ENCODE data around the gene CELSR1. TPM values are rescaled to one million over a fixed set of nuclear protein-coding genes. Genes with fewer than 3 reads are reported as not detected.

The CELSR1 gene
- total RNA-seq (2021) (37.6 and 55.4 TPM in 2 replicates), Bru-seq, nascent RNA (percentile 62 among the genes with signal in this experiment), BruChase-seq, experiment 1, labeled RNA remaining after a 2-hour chase (percentile 67 among the genes with signal in this experiment), BruChase-seq, experiment 2, labeled RNA remaining after a 6-hour chase (percentile 71 among the genes with signal in this experiment)
- long read RNA-seq, full-length matches to known transcripts, result 2 of 30 reads
- long read RNA-seq, partial matches to known transcripts, result 9 of 30 reads
- long read RNA-seq, other reads (novel, unspliced or antisense), result 19 of 30 reads

GRCh38 chr22:46537225-46537945 lies at the start of gene CELSR1:
TSS of gene CELSR1 (minus strand) at chr22:46537620. CDS start at chr22:46537170, 450 bp downstream.
- peak within 1 kb of the TSS; percentile 50 for H3K27ac ChIP-seq
- no peaks in the 10 kb centered on the region for H4K20me1 ChIP-seq (ENCODE audit: insufficient read depth)
- no TSS peak for BruUV-seq (replicated peaks)
- peak within 1 kb of the TSS; percentile 86 for H3K4me3 ChIP-seq
- H3K36me3 ChIP-seq (ENCODE audit: low read depth), result no peaks in the 10 kb centered on the region
- TF ChIP-seq CTCF (conservative IDR thresholded peaks at IDR 0.05) (no peak), EZH2 (IDR thresholded peaks at IDR 0.05; ENCODE audit: low read depth) (no peak)
- peak; percentile 64 to 89 for DNase-seq
- CTCF ChIA-PET, result interaction anchor here (0.6 kb wide), 1 partner anchor 179 kb away, joined by 3 read pairs; no protein-coding TSS in a partner anchor
- intact Hi-C loops (cut with micrococcal nuclease; ENCODE audit: unreplicated experiment), result no loop called here
- H3K27me3 ChIP-seq (ENCODE audit: insufficient read depth, low read depth), result no peaks in the 10 kb centered on the region
- H3K4me2 ChIP-seq, result peak within 1 kb of the TSS; percentile 93
- peaks cover 42% of the 10 kb centered on the region for H3K79me2 ChIP-seq (ENCODE audit: low read depth)
- H3K9me2 ChIP-seq (ENCODE audit: insufficient read depth), result no peaks in the 10 kb centered on the region
- peaks cover 58% of the 10 kb centered on the region for H3F3A ChIP-seq (ENCODE audit: insufficient read depth, low read depth)
- POLR2A ChIA-PET (ENCODE audit: unreplicated experiment), result interaction anchor here (0.5 to 0.8 kb wide), 3 partner anchors 9 to 493 kb away, joined by 4 to 6 read pairs (median 4); no protein-coding TSS in a partner anchor
- no peaks in the 10 kb centered on the region for H3K9me3 ChIP-seq (ENCODE audit: insufficient read depth, low read depth)
- H2AFZ ChIP-seq, result peak within 1 kb of the TSS; percentile 86
- H3K4me1 ChIP-seq (replicated peaks; ENCODE audit: insufficient read depth), result peaks cover 45% of the 10 kb centered on the region

GRCh38 chr22:46587061-46587460 lies 49.6 kb upstream of the CELSR1 start:
- ChIA-PET CTCF (no interaction called here), POLR2A (ENCODE audit: unreplicated experiment) (no interaction called here)
- Histone ChIP-seq H3K4me2 (no peak overlapping the region), H3F3A (ENCODE audit: insufficient read depth, low read depth) (peaks cover 8% of the 10 kb centered on the region; the same call in 1 of the 2 replicates), H3K79me2 (ENCODE audit: low read depth) (peaks cover 27% of the 10 kb centered on the region), H3K36me3 (ENCODE audit: low read depth) (0 out of 2 replicates have a peak, but pooled peaks cover 6% of the 10 kb centered on the region), H3K27me3 (ENCODE audit: insufficient read depth, low read depth) (no peaks in the 10 kb centered on the region), H3K9me3 (ENCODE audit: insufficient read depth, low read depth) (no peaks in the 10 kb centered on the region), H3K4me1 (replicated peaks; ENCODE audit: insufficient read depth) (no peaks in the 10 kb centered on the region), H2AFZ (no peak overlapping the region), H3K4me3 (no peak overlapping the region), H4K20me1 (ENCODE audit: insufficient read depth) (peaks cover 49% of the 10 kb centered on the region), H3K27ac (no peak overlapping the region), H3K9me2 (ENCODE audit: insufficient read depth) (no peaks in the 10 kb centered on the region)
- intact Hi-C loops (cut with micrococcal nuclease; ENCODE audit: unreplicated experiment), result no loop called here
- DNase-seq, result no peak
- no TSS peak for BruUV-seq (replicated peaks)
- TF ChIP-seq CTCF (conservative IDR thresholded peaks at IDR 0.05) (no peak), EZH2 (IDR thresholded peaks at IDR 0.05; ENCODE audit: low read depth) (no peak)

- no peaks in the 10 kb centered on the region for H3K9me3 ChIP-seq (ENCODE audit: insufficient read depth, low read depth)
- peaks cover 10% of the 10 kb centered on the region; the same call in 1 of the 2 replicates for H3K36me3 ChIP-seq (ENCODE audit: low read depth)
- no peaks in the 10 kb centered on the region for H3K9me2 ChIP-seq (ENCODE audit: insufficient read depth)
- no peaks in the 10 kb centered on the region for H3K4me1 ChIP-seq (replicated peaks; ENCODE audit: insufficient read depth)
- peaks cover 54% of the 10 kb centered on the region for H4K20me1 ChIP-seq (ENCODE audit: insufficient read depth)
- POLR2A ChIA-PET (ENCODE audit: unreplicated experiment), result no interaction called here
- H3F3A ChIP-seq (ENCODE audit: insufficient read depth, low read depth), result peaks cover 8% of the 10 kb centered on the region; the same call in 1 of the 2 replicates
- no peak overlapping the region for H2AFZ ChIP-seq
- TF ChIP-seq EZH2 (IDR thresholded peaks at IDR 0.05; ENCODE audit: low read depth) (no peak), CTCF (conservative IDR thresholded peaks at IDR 0.05) (no peak)
- intact Hi-C loops (cut with micrococcal nuclease; ENCODE audit: unreplicated experiment), result no loop called here
- no peaks in the 10 kb centered on the region for H3K27me3 ChIP-seq (ENCODE audit: insufficient read depth, low read depth)
- no peak overlapping the region for H3K4me2 ChIP-seq
- no peak overlapping the region for H3K4me3 ChIP-seq
- peaks cover 32% of the 10 kb centered on the region for H3K79me2 ChIP-seq (ENCODE audit: low read depth)
- DNase-seq, result no peak
- CTCF ChIA-PET, result no interaction called here
- BruUV-seq (replicated peaks), result no TSS peak
- no peak overlapping the region for H3K27ac ChIP-seq
These were observed 49.2 kb upstream of the CELSR1 start for GRCh38 chr22:46586531-46587011.
